K562 (cell line): ENCODE results near the gene IGF2R. TPM values are rescaled to one million over a fixed set of nuclear protein-coding genes. Genes with fewer than 3 reads are reported as not detected.

ENCODE experiments used
- ATAC-seq: fragments of 200-7000 bp; cut with Tn5 transposase; 3 replicates; pipeline ENCODE4 v1.9.1; 2020; ENCODE audit warnings: moderate library complexity
- BruUV-seq: library from RNA; stranded (reverse); fragments of 400-500 nt; replicated peaks from 2 replicates; lab custom pipeline; 2021; lab: Mats Ljungman, UMichigan
- CTCF ChIA-PET: fragments of 300-600 bp; formaldehyde crosslinking; extraction: SDS; loops from one replicate; lab custom pipeline; 2021; ENCODE audit warnings: low intra/inter-chr PET ratio; lab: Yijun Ruan, JAX
- POLR2A ChIA-PET: fragments of 300-600, 350-650 bp; sonication (Branson Sonifier 250); formaldehyde crosslinking; extraction: SDS; loops from one replicate; lab custom pipeline; 2021; ENCODE audit warnings: antibody characterized with exemption, inconsistent platforms; lab: Yijun Ruan, JAX
- DNase-seq, 4 experiments: peaks; one replicate each; pipeline versions ENCODE4 v3.0.0 to v3.0.0-alpha.2; 2011 to 2018; ENCODE audit warnings: low spot score in 3 of 4, mixed read lengths in 3 of 4; ENCODE audit errors: extremely low read depth in 1 of 4
- FAIRE-seq: peaks from 2 replicates; lab custom pipeline; 2011; peaks lifted over from hg19 to GRCh38; lab: Jason Lieb, UNC
- H2AFZ ChIP-seq: 2 replicates; pipeline ENCODE4 v1.6.0; 2011; ENCODE audit warnings: low read depth, low read length, control low read depth, inconsistent platforms
- H3K27ac ChIP-seq: fragments of 200-600 bp; 3 replicates; pipeline ENCODE4 v1.8.0; 2011; ENCODE audit warnings: low read depth, mild to moderate bottlenecking, control low read depth, inconsistent platforms, low read length, moderate library complexity, mixed read lengths; ENCODE audit errors: extremely low read depth
- H3K27me3 ChIP-seq, 2 experiments: fragments of 300-600 bp in 1 of 2; 2 replicates in 1 of 2; 3 replicates in 1 of 2; pipeline versions ENCODE4 v1.6.0 to v1.8.0; 2011; ENCODE audit warnings: inconsistent platforms in 2 of 2, low read length in 2 of 2, mild to moderate bottlenecking in 1 of 2, mixed read lengths in 1 of 2, moderate library complexity in 1 of 2; ENCODE audit not compliant: control insufficient read depth in 2 of 2, insufficient read depth in 2 of 2
- H3K36me3 ChIP-seq: fragments of 300-600 bp; 3 replicates; pipeline ENCODE4 v1.8.0; 2011; ENCODE audit warnings: mild to moderate bottlenecking, low read length, inconsistent platforms; ENCODE audit not compliant: control insufficient read depth, insufficient read depth
- H3K4me1 ChIP-seq, 2 experiments: fragments of 200-600 bp in 1 of 2; replicated peaks in 1 of 2; 2 replicates in 1 of 2; 3 replicates in 1 of 2; pipeline versions ENCODE4 v1.5.1 to v1.8.0; 2011; ENCODE audit warnings: inconsistent platforms in 2 of 2, low read length in 2 of 2, mild to moderate bottlenecking in 1 of 2, mixed read lengths in 1 of 2, moderate library complexity in 1 of 2; ENCODE audit not compliant: control insufficient read depth in 2 of 2, insufficient read depth in 2 of 2
- H3K4me2 ChIP-seq: 2 replicates; pipeline ENCODE4 v1.6.1; 2011; ENCODE audit warnings: low read length, control low read depth, inconsistent platforms, mixed read lengths; ENCODE audit not compliant: insufficient read depth
- H3K4me3 ChIP-seq: fragments of 200-600 bp; sonication (generic), shearing (Covaris generic); 2 replicates; pipeline ENCODE4 v1.5.1; 2016; ENCODE audit warnings: control low read depth, inconsistent platforms
- H3K79me2 ChIP-seq: fragments of 200-600 bp; 3 replicates; pipeline ENCODE4 v1.8.0; 2011; ENCODE audit warnings: low read length, inconsistent platforms; ENCODE audit not compliant: control insufficient read depth, insufficient read depth
- H3K9ac ChIP-seq, 2 experiments: 2 replicates each; pipeline versions ENCODE4 v1.6.0 to v1.6.1; 2011; ENCODE audit warnings: low read depth in 2 of 2, low read length in 2 of 2, control low read depth in 1 of 2, inconsistent platforms in 1 of 2, mild to moderate bottlenecking in 1 of 2, mixed read lengths in 1 of 2; ENCODE audit not compliant: insufficient read depth in 1 of 2
- H3K9me1 ChIP-seq: one replicate; pipeline ENCODE4 v1.6.0; 2011; ENCODE audit warnings: inconsistent platforms, mild to moderate bottlenecking, low read length, moderate library complexity; ENCODE audit not compliant: control insufficient read depth, insufficient read depth
- H3K9me3 ChIP-seq: replicated peaks from 2 replicates; pipeline ENCODE4 v1.5.1; 2011; ENCODE audit warnings: low read depth, low read length, inconsistent platforms; ENCODE audit not compliant: control insufficient read depth, insufficient read depth
- H4K20me1 ChIP-seq: replicated peaks from 2 replicates; pipeline ENCODE4 v1.6.1; 2011; ENCODE audit warnings: low read length, inconsistent platforms, mixed read lengths; ENCODE audit not compliant: control insufficient read depth, insufficient read depth
- BHLHE40 ChIP-seq: IDR thresholded peaks from 2 replicates; pipeline ENCODE4 v1.6.1; 2011; ENCODE audit warnings: low read length, improper control_type of control experiment
- CBX8 ChIP-seq: fragments of 200-600 bp; sonication (generic); IDR thresholded peaks from 2 replicates; pipeline ENCODE4 v1.6.1; 2012; ENCODE audit warnings: borderline replicate concordance, mixed run types, low read depth, mild to moderate bottlenecking, moderate library complexity, mixed read lengths, low read length, control low read depth, inconsistent platforms; ENCODE audit not compliant: poor library complexity, severe bottlenecking; ENCODE audit errors: extremely low read depth
- CREBBP ChIP-seq: IDR thresholded peaks from one replicate; pipeline ENCODE4 v1.6.1; 2012; ENCODE audit warnings: low read depth, mild to moderate bottlenecking, control low read depth, inconsistent platforms, low read length
- DNMT1 ChIP-seq: fragments of 450-650 bp; IDR thresholded peaks from 2 replicates; pipeline ENCODE4 v1.6.1; 2016; ENCODE audit warnings: antibody characterized with exemption, mild to moderate bottlenecking
- GABPB2 ChIP-seq: fragments of 250-450 bp; sonication (Bioruptor Pico); conservative IDR thresholded peaks from 2 replicates; pipeline ENCODE4 v1.5.1; 2021; ENCODE audit warnings: mild to moderate bottlenecking
- POLR2A ChIP-seq: fragments of 450-650 bp; conservative IDR thresholded peaks from 2 replicates; pipeline ENCODE4 v1.6.1; 2016
- SIN3A ChIP-seq, 2 experiments: fragments of 150-350 bp in 1 of 2; IDR thresholded peaks; 2 replicates each; pipeline ENCODE4 v1.6.1; 2011 to 2016; ENCODE audit warnings: borderline replicate concordance in 2 of 2, low read depth in 2 of 2, low read length in 2 of 2, mild to moderate bottlenecking in 2 of 2, moderate library complexity in 2 of 2; ENCODE audit not compliant: control insufficient read depth in 1 of 2
- TCFL5 ChIP-seq: fragments of 250-450 bp; sonication (Bioruptor Pico); conservative IDR thresholded peaks from 2 replicates; pipeline ENCODE4 v1.6.1; 2021; ENCODE audit warnings: mild to moderate bottlenecking, moderate library complexity, matching md5 sums
- ZNF583 ChIP-seq: fragments of 250-450 bp; sonication (Bioruptor Pico); IDR thresholded peaks from 2 replicates; pipeline ENCODE4 v1.4.0; 2020
- WGBS: fragments of 100-300 bp; shearing (Covaris generic); methylation state at CpG from one replicate; pipeline ENCODE4 v1.1.6; 2016; ENCODE audit warnings: low coverage, mixed read lengths; ENCODE audit not compliant: insufficient coverage; ENCODE audit errors: missing lambda C conversion rate; 5-methylcytosine and 5-hydroxymethylcytosine counted together
- in situ Hi-C: fragments of 300-500 bp; cut with MboI; formaldehyde crosslinking; loops from 4 replicates; pipeline ENCODE4 v1.15.0; 2018; ENCODE audit warnings: inconsistent platforms, mixed read lengths
- intact Hi-C: fragments of 100-400 bp; cut with micrococcal nuclease; formaldehyde crosslinking; loops from 2 replicates; pipeline ENCODE4 v1.14.2; 2022
- polyA plus RNA-seq, 8 experiments: library from polyadenylated mRNA; depleted of rRNA in 4 of 8; stranded (reverse) in 5 of 8; unstranded in 3 of 8; fragments of >200 nt; fragmentation: Nextera tagmentation in 2 of 8; fragmentation: Illumina TruSeq in 1 of 8; extraction: Ambion mirVana in 2 of 8; extraction: Trizol in 1 of 8; gene quantifications; 2 replicates each; pipeline versions ENCODE4 v1.2.1 to v1.2.3, GENCODE V29; 2011 to 2014; ENCODE audit warnings: inconsistent platforms in 1 of 8, missing spikeins in 1 of 8
- total RNA-seq, 7 experiments: library from RNA; depleted of rRNA in 6 of 7; stranded (reverse); fragments of >200 nt in 6 of 7; fragmentation: Illumina TruSeq in 2 of 7; extraction: Trizol in 2 of 7; gene quantifications; 2 replicates each; pipeline versions ENCODE4 v1.2.1 to v1.2.3, GENCODE V29; 2011 to 2021; ENCODE audit warnings: low replicate concordance in 1 of 7
- TF ChIP-seq, protein P1 (sequence below): fragments of 450-650 bp; IDR thresholded peaks from 2 replicates; pipeline ENCODE4 v1.6.1; 2016; ENCODE audit warnings: antibody characterized with exemption
- TF ChIP-seq, protein P2 (sequence below), 3 experiments: fragments of 200-800 bp in 1 of 3; sonication (Bioruptor generic) in 1 of 3; sonication (generic) in 1 of 3; formaldehyde crosslinking in 1 of 3; IDR thresholded peaks; 2 replicates each; pipeline versions ENCODE4 v1.6.1 to v1.8.0; 2016 to 2022; ENCODE audit warnings: mild to moderate bottlenecking in 2 of 3, missing compliant biosample characterization in 2 of 3, missing genetic modification characterization in 2 of 3, missing genetic modification reagents in 1 of 3
- TF ChIP-seq, protein P3 (sequence below): sonication (generic); formaldehyde crosslinking; IDR thresholded peaks from 2 replicates; pipeline ENCODE4 v1.8.0; 2022; ENCODE audit warnings: mild to moderate bottlenecking, low read depth, missing genetic modification reagents

The IGF2R gene
- total and polyA plus RNA-seq, 9 of the 15 experiments (the other 6 are each of a cell fraction or from before 2014, with no cell fraction given): 3.5 to 92.3 (median 34.5) TPM

DNA sequence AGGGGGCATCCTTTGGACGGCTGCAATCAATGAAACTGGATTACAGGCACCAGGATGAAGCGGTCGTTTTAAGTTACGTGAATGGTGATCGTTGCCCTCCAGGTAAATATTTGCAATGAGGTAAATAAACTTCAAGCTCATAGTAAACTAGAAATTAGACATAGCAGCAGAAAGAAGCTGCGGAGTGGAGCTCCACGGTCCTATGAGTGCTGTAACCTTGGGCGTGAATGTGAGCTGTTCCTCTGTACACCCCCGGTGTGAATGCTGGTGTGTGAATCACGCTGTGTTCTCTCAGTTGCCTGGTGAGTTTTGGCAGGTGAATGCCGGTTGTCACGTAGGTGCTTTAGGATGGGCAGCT is 110.8 kb downstream of the IGF2R start:
- 98% methylated on average over 12 of the region's 12 CpGs for WGBS
- no TSS peak for BruUV-seq
- Histone ChIP-seq H2AFZ (no peak overlapping the region), H3K4me1 (no peaks in the 10 kb centered on the region), H3K4me2 (no peak overlapping the region), H3K27me3 (no peaks in the 10 kb centered on the region), H4K20me1 (0 out of 2 replicates have a peak, but pooled peaks cover 4% of the 10 kb centered on the region), H3K36me3 (peaks cover 94% of the 10 kb centered on the region), H3K9me3 (no peaks in the 10 kb centered on the region), H3K27ac (no peak overlapping the region), H3K9ac (no peak overlapping the region), H3K4me3 (no peak overlapping the region), H3K9me1 (no peaks in the 10 kb centered on the region), H3K79me2 (no peaks in the 10 kb centered on the region)
- TF ChIP-seq TCFL5 (CRISPR knock-in tag) (no peak), GABPB2 (CRISPR knock-in tag) (no peak), DNMT1 (no peak), ZNF583 (CRISPR knock-in tag) (no peak), CBX8 (no peak), SIN3A (IDR thresholded peaks at IDR 0.05; ENCODE audit: borderline replicate concordance in 2 of 2, control insufficient read depth in 1 of 2, low read depth in 2 of 2, low read length in 2 of 2) (no peak), CREBBP (no peak), POLR2A (no peak), BHLHE40 (no peak)
- TF ChIP-seq, protein P1, sequence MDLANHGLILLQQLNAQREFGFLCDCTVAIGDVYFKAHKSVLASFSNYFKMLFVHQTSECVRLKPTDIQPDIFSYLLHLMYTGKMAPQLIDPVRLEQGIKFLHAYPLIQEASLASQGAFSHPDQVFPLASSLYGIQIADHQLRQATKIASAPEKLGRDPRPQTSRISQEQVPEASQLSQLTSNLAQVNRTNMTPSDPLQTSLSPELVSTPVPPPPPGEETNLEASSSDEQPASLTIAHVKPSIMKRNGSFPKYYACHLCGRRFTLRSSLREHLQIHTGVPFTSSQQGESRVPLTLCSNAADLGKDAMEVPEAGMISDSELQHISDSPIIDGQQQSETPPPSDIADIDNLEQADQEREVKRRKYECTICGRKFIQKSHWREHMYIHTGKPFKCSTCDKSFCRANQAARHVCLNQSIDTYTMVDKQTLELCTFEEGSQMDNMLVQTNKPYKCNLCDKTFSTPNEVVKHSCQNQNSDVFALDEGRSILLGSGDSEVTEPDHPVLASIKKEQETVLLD: no peak
- TF ChIP-seq, protein P2, sequence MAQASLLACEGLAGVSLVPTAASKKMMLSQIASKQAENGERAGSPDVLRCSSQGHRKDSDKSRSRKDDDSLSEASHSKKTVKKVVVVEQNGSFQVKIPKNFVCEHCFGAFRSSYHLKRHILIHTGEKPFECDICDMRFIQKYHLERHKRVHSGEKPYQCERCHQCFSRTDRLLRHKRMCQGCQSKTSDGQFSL (CRISPR knock-in tag; IDR thresholded peaks at IDR 0.05): no peak
- TF ChIP-seq, protein P2 (tag; IDR thresholded peaks at IDR 0.05): no peak
- TF ChIP-seq, protein P3, sequence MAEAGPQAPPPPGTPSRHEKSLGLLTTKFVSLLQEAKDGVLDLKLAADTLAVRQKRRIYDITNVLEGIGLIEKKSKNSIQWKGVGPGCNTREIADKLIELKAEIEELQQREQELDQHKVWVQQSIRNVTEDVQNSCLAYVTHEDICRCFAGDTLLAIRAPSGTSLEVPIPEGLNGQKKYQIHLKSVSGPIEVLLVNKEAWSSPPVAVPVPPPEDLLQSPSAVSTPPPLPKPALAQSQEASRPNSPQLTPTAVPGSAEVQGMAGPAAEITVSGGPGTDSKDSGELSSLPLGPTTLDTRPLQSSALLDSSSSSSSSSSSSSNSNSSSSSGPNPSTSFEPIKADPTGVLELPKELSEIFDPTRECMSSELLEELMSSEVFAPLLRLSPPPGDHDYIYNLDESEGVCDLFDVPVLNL (CRISPR knock-in tag): no peak
- POLR2A ChIA-PET: interaction anchor here (1.2 kb wide), 1 partner anchor 9 kb away, joined by 4 read pairs; no protein-coding TSS in a partner anchor
- CTCF ChIA-PET: no interaction called here
- in situ Hi-C loops (no loop called here), intact Hi-C loops (no loop called here)
- ATAC-seq: no peak
- FAIRE-seq: no peak
- no peak for DNase-seq
